ENCODE results near the gene LRRFIP1. TPM values are rescaled to one million over a fixed set of nuclear protein-coding genes. Genes with fewer than 3 reads are reported as not detected.

LRRFIP1 gene
- total and polyA plus RNA-seq, 2 of the 13 experiments (the other 11 are each of a cell fraction or from before 2014, with no cell fraction given): 15.9 to 40.5 TPM

DNA sequence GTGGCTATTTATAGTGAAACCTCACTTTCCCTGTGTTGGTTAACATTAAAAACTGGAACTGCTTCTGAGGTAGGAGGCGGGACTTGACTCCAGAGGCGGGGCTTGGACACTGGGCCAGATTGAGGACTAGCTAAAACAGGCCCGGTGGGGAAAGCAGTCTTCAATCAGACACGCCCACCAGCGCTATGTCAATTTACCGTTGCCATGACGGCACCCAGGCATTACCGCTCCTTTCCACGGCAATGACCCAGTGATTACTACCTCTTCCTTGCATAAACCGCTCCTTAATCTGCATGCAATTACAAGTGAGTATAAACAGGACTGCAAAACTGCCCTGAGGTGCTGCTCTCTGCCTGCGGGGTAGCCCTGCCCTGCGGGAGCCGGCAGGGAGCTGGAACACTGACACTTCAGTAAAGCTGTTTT lies 35.3 kb downstream of the LRRFIP1 start (continued):
- TF ChIP-seq MXI1 (IDR thresholded peaks at IDR 0.05; ENCODE audit: borderline replicate concordance, low read depth, low read length) (0 out of 3 replicates have a peak, but pooled peaks have one; percentile 58), ATM (IDR thresholded peaks at IDR 0.05; ENCODE audit: borderline replicate concordance) (no peak), ZNF572 (CRISPR knock-in tag; IDR thresholded peaks at IDR 0.05) (no peak), KLF9 (CRISPR knock-in tag; IDR thresholded peaks at IDR 0.05; ENCODE audit: low read depth) (no peak), HNRNPK (IDR thresholded peaks at IDR 0.05; ENCODE audit: low read depth, low read length, poor library complexity, severe bottlenecking) (no peak), RORA (CRISPR knock-in tag; IDR thresholded peaks at IDR 0.05) (no peak), ZSCAN20 (CRISPR knock-in tag; IDR thresholded peaks at IDR 0.05; ENCODE audit: borderline replicate concordance) (no peak), ZNF83 (CRISPR knock-in tag; IDR thresholded peaks at IDR 0.05; ENCODE audit: borderline replicate concordance) (no peak), ZBTB3 (CRISPR knock-in tag; IDR thresholded peaks at IDR 0.05; ENCODE audit: borderline replicate concordance, low read depth) (no peak), ZSCAN22 (CRISPR knock-in tag; IDR thresholded peaks at IDR 0.05) (no peak), RBM22 (optimal IDR thresholded peaks at IDR 0.05; ENCODE audit: low read length) (peak; percentile 58), THAP11 (CRISPR knock-in tag; IDR thresholded peaks at IDR 0.05) (no peak), ZNF850 (CRISPR knock-in tag; conservative IDR thresholded peaks at IDR 0.05) (no peak), ZNF33B (CRISPR knock-in tag; IDR thresholded peaks at IDR 0.05) (no peak), RFX1 (IDR thresholded peaks at IDR 0.05) (peak; percentile 85)
- TF ChIP-seq, protein P1, sequence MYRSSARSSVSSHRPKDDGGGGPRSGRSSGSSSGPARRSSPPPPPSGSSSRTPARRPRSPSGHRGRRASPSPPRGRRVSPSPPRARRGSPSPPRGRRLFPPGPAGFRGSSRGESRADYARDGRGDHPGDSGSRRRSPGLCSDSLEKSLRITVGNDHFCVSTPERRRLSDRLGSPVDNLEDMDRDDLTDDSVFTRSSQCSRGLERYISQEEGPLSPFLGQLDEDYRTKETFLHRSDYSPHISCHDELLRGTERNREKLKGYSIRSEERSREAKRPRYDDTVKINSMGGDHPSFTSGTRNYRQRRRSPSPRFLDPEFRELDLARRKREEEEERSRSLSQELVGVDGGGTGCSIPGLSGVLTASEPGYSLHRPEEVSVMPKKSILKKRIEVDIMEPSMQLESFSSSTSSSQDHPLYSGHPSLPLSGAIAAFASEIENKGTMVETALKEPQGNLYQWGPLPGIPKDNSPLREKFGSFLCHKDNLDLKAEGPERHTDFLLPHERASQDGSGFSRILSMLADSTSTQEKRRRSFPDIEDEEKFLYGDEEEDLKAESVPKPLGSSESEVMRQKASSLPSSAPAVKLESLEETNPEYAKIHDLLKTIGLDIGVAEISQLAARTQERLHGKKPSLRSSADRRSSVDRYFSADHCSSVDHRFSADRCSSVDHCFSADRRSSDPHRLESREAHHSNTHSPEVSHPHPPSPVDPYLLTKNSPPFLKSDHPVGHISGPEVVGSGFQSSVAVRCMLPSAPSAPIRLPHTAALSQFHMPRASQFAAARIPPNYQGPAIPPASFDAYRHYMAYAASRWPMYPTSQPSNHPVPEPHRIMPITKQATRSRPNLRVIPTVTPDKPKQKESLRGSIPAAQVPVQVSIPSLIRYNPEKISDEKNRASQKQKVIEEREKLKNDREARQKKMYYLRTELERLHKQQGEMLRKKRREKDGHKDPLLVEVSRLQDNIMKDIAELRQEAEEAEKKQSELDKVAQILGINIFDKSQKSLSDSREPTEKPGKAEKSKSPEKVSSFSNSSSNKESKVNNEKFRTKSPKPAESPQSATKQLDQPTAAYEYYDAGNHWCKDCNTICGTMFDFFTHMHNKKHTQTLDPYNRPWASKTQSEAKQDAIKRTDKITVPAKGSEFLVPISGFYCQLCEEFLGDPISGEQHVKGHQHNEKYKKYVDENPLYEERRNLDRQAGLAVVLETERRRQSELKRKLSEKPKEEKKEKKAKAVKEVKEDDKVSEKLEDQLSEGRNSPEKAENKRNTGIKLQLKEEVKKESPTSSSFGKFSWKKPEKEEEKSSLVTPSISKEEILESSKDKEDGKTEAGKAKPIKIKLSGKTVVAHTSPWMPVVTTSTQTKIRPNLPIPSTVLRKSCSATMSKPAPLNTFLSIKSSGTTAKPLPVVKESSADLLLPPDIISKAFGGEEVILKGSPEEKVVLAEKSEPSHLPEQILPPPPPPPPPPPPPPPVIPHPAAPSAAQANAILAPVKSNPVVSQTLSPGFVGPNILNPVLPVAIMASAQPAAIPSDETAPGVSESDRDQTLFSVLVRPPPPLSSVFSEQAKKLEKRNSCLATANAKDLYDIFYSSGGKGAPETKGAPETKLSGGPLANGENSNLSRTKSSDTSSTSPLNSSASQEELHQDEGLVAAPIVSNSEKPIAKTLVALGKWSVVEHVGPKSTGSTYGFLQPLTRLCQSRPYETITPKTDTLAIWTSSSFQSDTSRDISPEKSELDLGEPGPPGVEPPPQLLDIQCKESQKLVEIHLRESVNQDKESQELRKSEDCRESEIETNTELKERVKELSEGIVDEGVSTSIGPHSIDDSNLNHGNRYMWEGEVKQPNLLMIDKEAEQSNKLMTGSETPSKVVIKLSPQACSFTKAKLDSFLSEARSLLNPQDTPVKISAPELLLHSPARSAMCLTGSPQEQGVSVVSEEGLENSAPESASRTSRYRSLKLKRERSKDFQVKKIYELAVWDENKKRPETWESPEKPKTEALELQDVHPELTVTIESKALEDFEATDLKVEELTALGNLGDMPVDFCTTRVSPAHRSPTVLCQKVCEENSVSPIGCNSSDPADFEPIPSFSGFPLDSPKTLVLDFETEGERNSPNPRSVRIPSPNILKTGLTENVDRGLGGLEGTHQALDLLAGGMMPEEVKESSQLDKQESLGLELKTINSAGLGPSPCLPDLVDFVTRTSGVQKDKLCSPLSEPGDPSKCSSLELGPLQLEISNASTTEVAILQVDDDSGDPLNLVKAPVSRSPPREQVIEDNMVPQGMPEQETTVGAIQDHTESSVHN (CRISPR knock-in tag; IDR thresholded peaks at IDR 0.05): no peak
- TF ChIP-seq, protein P2, sequence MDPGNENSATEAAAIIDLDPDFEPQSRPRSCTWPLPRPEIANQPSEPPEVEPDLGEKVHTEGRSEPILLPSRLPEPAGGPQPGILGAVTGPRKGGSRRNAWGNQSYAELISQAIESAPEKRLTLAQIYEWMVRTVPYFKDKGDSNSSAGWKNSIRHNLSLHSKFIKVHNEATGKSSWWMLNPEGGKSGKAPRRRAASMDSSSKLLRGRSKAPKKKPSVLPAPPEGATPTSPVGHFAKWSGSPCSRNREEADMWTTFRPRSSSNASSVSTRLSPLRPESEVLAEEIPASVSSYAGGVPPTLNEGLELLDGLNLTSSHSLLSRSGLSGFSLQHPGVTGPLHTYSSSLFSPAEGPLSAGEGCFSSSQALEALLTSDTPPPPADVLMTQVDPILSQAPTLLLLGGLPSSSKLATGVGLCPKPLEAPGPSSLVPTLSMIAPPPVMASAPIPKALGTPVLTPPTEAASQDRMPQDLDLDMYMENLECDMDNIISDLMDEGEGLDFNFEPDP (CRISPR knock-in tag; conservative IDR thresholded peaks at IDR 0.05): no peak
- TF ChIP-seq, protein P3, sequence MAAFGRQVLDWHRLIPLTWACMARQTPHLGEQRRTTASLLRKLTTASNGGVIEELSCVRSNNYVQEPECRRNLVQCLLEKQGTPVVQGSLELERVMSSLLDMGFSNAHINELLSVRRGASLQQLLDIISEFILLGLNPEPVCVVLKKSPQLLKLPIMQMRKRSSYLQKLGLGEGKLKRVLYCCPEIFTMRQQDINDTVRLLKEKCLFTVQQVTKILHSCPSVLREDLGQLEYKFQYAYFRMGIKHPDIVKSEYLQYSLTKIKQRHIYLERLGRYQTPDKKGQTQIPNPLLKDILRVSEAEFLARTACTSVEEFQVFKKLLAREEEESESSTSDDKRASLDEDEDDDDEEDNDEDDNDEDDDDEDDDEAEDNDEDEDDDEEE (CRISPR knock-in tag; IDR thresholded peaks at IDR 0.05): no peak

All from HepG2 (cell line).